Keratinocyte (primary cell): Measurements from ENCODE around the gene SUSD3.

Experiments used
- CTCF ChIP-seq, 3 experiments: IDR thresholded peaks in 1 of 3; conservative IDR thresholded peaks in 1 of 3; optimal IDR thresholded peaks in 1 of 3; 2 replicates in 2 of 3; 3 replicates in 1 of 3; pipeline versions ENCODE3 to v1.5.1; 2011; ENCODE audit warnings: low read length in 3 of 3, mild to moderate bottlenecking in 3 of 3, moderate library complexity in 2 of 3, control low read depth in 1 of 3, inconsistent platforms in 1 of 3; ENCODE audit not compliant: insufficient read depth in 2 of 3; ENCODE audit errors: extremely low read depth in 1 of 3
- EZH2 ChIP-seq: IDR thresholded peaks from one replicate; pipeline ENCODE4 v1.6.1; 2012; ENCODE audit warnings: inconsistent platforms, mild to moderate bottlenecking, low read length, moderate library complexity

GRCh38 chr9:93020151-93020550, 38.4 kb upstream of the SUSD3 start:
- TF ChIP-seq CTCF (optimal IDR thresholded peaks at IDR 0.05 in 1 of 3, IDR thresholded peaks at IDR 0.05 in 1 of 3, conservative IDR thresholded peaks at IDR 0.05 in 1 of 3; ENCODE audit: extremely low read depth in 1 of 3, insufficient read depth in 2 of 3, low read length in 3 of 3) (no peak), EZH2 (no peak)
